SK-N-SH treated with all-trans-retinoic acid at 6 μM for 48 hours (cell line): ENCODE measurements around the gene MLX.

Source experiments
- CSDC2 ChIP-seq: fragments of 250-450 bp; sonication (Bioruptor Pico); IDR thresholded peaks from 2 replicates; pipeline ENCODE4 v1.5.0; 2020; ENCODE audit warnings: mild to moderate bottlenecking, moderate library complexity
- ISL1 ChIP-seq: fragments of 250-450 bp; sonication (Bioruptor Pico); IDR thresholded peaks from 2 replicates; pipeline ENCODE4 v2.1.2; 2022; ENCODE audit warnings: mild to moderate bottlenecking, moderate library complexity
- PPARA ChIP-seq: fragments of 250-450 bp; sonication (Bioruptor Pico); IDR thresholded peaks from 2 replicates; pipeline ENCODE4 v1.5.0; 2020; ENCODE audit warnings: mild to moderate bottlenecking, borderline replicate concordance
- RARB ChIP-seq: fragments of 250-450 bp; sonication (Bioruptor Pico); IDR thresholded peaks from 2 replicates; pipeline ENCODE4 v1.8.0; 2021; ENCODE audit warnings: mild to moderate bottlenecking, moderate library complexity
- TOX ChIP-seq: fragments of 250-450 bp; sonication (Bioruptor Pico); IDR thresholded peaks from 2 replicates; pipeline ENCODE4 v1.8.0; 2021; ENCODE audit warnings: mild to moderate bottlenecking, moderate library complexity, borderline replicate concordance
- ZFP3 ChIP-seq: fragments of 250-450 bp; sonication (Bioruptor Pico); IDR thresholded peaks from 2 replicates; pipeline ENCODE4 v1.5.0; 2020; ENCODE audit warnings: mild to moderate bottlenecking, moderate library complexity
- ZFP30 ChIP-seq: fragments of 450-650 bp; formaldehyde crosslinking; IDR thresholded peaks from 2 replicates; pipeline ENCODE4 v1.5.0; 2022; ENCODE audit warnings: mild to moderate bottlenecking, moderate library complexity

DNA sequence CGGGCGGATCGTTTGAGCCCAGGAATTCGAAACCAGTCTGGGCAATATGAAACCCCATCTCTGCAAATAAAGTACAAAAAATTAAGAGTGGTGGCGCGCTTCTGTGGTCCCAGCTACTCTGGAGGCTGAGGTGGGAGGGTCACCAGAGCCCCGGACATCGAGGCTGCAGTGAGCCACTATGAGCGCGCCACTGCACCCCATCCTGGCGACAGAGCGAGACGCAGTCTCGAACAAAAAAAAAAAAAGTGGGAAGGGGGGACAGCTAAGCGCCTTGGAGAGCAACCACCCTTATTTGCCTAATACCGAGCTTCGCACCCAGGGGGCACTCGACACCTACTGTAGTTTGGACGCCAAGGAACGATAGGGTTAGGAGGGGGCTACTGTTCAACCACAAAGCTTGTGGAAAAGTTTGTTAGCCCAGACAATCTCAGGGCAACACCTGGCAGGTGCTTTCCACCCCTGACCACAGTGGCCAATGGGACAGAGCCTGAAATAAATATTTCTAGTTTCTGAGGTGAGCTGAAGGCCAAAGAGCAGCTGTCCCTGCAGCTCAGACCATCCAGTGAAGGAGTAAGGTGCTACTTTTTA is 11.5 kb downstream of the MLX start:
- no peak for TF ChIP-seq CSDC2
- TF ChIP-seq ZFP30 (CRISPR knock-in tag) = no peak
- no peak for TF ChIP-seq RARB (CRISPR knock-in tag)
- TF ChIP-seq ZFP3 = no peak
- no peak for TF ChIP-seq ISL1
- TF ChIP-seq PPARA (CRISPR knock-in tag) = no peak
- TF ChIP-seq TOX (CRISPR knock-in tag) = no peak
